K562 (cell line): ENCODE results near the gene TAX1BP1. TPM values are rescaled to one million over a fixed set of nuclear protein-coding genes. Genes with fewer than 3 reads are reported as not detected.

Source experiments
- CREB3L1 ChIP-seq: fragments of 450-650 bp; IDR thresholded peaks from 2 replicates; pipeline ENCODE4 v1.6.1; 2014; ENCODE audit warnings: low read depth, mild to moderate bottlenecking, moderate library complexity, borderline replicate concordance
- FOXM1 ChIP-seq, 2 experiments: fragments of 450-650 bp in 1 of 2; sonication (generic) in 1 of 2; formaldehyde crosslinking in 1 of 2; IDR thresholded peaks; 2 replicates each; pipeline versions ENCODE4 v1.6.1 to v1.9.0; 2017 to 2022; ENCODE audit warnings: low read depth in 2 of 2, mild to moderate bottlenecking in 2 of 2, missing genetic modification reagents in 1 of 2, moderate library complexity in 1 of 2
- HMBOX1 ChIP-seq: sonication (generic); IDR thresholded peaks from 2 replicates; pipeline ENCODE4 v1.6.1; 2016
- L3MBTL2 ChIP-seq: fragments of 450-650 bp; IDR thresholded peaks from 2 replicates; pipeline ENCODE4 v1.6.1; 2016; ENCODE audit warnings: mild to moderate bottlenecking, moderate library complexity
- NBN ChIP-seq: fragments of 450-650 bp; IDR thresholded peaks from 2 replicates; pipeline ENCODE4 v1.6.1; 2016; ENCODE audit warnings: low read depth, mild to moderate bottlenecking
- NFE2 ChIP-seq: IDR thresholded peaks from 2 replicates; pipeline ENCODE4 v1.6.1; 2014; ENCODE audit warnings: antibody characterized with exemption, low read depth
- NFRKB ChIP-seq: fragments of 450-650 bp; IDR thresholded peaks from 2 replicates; pipeline ENCODE4 v1.6.1; 2016; ENCODE audit warnings: low read depth
- NR3C1 ChIP-seq: sonication (generic); formaldehyde crosslinking; IDR thresholded peaks from 2 replicates; pipeline ENCODE4 v1.8.1; 2022; ENCODE audit warnings: missing genetic modification reagents
- PYGO2 ChIP-seq: fragments of 450-650 bp; IDR thresholded peaks from 2 replicates; pipeline ENCODE4 v1.6.1; 2016; ENCODE audit warnings: mild to moderate bottlenecking, missing genetic modification characterization, moderate library complexity, missing compliant biosample characterization
- RFX7 ChIP-seq: fragments of 250-450 bp; sonication (Bioruptor Pico); IDR thresholded peaks from 2 replicates; pipeline ENCODE4 v1.5.1; 2021; ENCODE audit warnings: mild to moderate bottlenecking
- TAL1 ChIP-seq: fragments of 450-650 bp; IDR thresholded peaks from 2 replicates; pipeline ENCODE4 v1.6.1; 2016; ENCODE audit warnings: mild to moderate bottlenecking
- TBP ChIP-seq: optimal IDR thresholded peaks from 2 replicates; pipeline ENCODE3; 2011; ENCODE audit warnings: low read depth, low read length, improper control_type of control experiment
- THAP7 ChIP-seq: fragments of 250-450 bp; sonication (Bioruptor Pico); IDR thresholded peaks from 2 replicates; pipeline ENCODE4 v1.5.0; 2021
- ZKSCAN3 ChIP-seq: fragments of 250-450 bp; sonication (Bioruptor Pico); IDR thresholded peaks from 2 replicates; pipeline ENCODE4 v1.4.0; 2020
- ZNF3 ChIP-seq: fragments of 250-450 bp; sonication (Bioruptor Pico); IDR thresholded peaks from 2 replicates; pipeline ENCODE4 v1.5.0; 2021; ENCODE audit warnings: mild to moderate bottlenecking, moderate library complexity
- ZNF740 ChIP-seq, 3 experiments: fragments of 200-800 bp in 1 of 3; sonication (Bioruptor generic) in 1 of 3; sonication (generic) in 1 of 3; formaldehyde crosslinking in 1 of 3; IDR thresholded peaks; 2 replicates each; pipeline versions ENCODE4 v1.6.1 to v1.8.0; 2016 to 2022; ENCODE audit warnings: mild to moderate bottlenecking in 2 of 3, missing compliant biosample characterization in 2 of 3, missing genetic modification characterization in 2 of 3, missing genetic modification reagents in 1 of 3
- polyA plus RNA-seq, 8 experiments: library from polyadenylated mRNA; depleted of rRNA in 4 of 8; stranded (reverse) in 5 of 8; unstranded in 3 of 8; fragments of >200 nt; fragmentation: Nextera tagmentation in 2 of 8; fragmentation: Illumina TruSeq in 1 of 8; extraction: Ambion mirVana in 2 of 8; extraction: Trizol in 1 of 8; gene quantifications; 2 replicates each; pipeline versions ENCODE4 v1.2.1 to v1.2.3, GENCODE V29; 2011 to 2014; ENCODE audit warnings: inconsistent platforms in 1 of 8, missing spikeins in 1 of 8
- total RNA-seq, 7 experiments: library from RNA; depleted of rRNA in 6 of 7; stranded (reverse); fragments of >200 nt in 6 of 7; fragmentation: Illumina TruSeq in 2 of 7; extraction: Trizol in 2 of 7; gene quantifications; 2 replicates each; pipeline versions ENCODE4 v1.2.1 to v1.2.3, GENCODE V29; 2011 to 2021; ENCODE audit warnings: low replicate concordance in 1 of 7
- TF ChIP-seq, protein P1 (sequence below), 2 experiments: fragments of 450-650 bp in 1 of 2; IDR thresholded peaks; 2 replicates each; pipeline ENCODE4 v1.6.1; 2011 to 2017; ENCODE audit warnings: low read depth in 2 of 2, antibody characterized with exemption in 1 of 2, borderline replicate concordance in 1 of 2, low read length in 1 of 2, mild to moderate bottlenecking in 1 of 2, mixed read lengths in 1 of 2; ENCODE audit not compliant: control insufficient read depth in 1 of 2
- TF ChIP-seq, protein P2 (sequence below), 2 experiments: IDR thresholded peaks; 2 replicates each; pipeline ENCODE4 v1.6.1; 2011; ENCODE audit warnings: borderline replicate concordance in 1 of 2, control low read depth in 1 of 2, low read depth in 1 of 2, low read length in 1 of 2, mild to moderate bottlenecking in 1 of 2, mixed read lengths in 1 of 2, moderate library complexity in 1 of 2; ENCODE audit not compliant: insufficient read depth in 1 of 2, insufficient read length in 1 of 2, poor library complexity in 1 of 2, severe bottlenecking in 1 of 2; ENCODE audit errors: extremely low read depth in 1 of 2

TAX1BP1 gene
- total and polyA plus RNA-seq, 9 of the 15 experiments (the other 6 are each of a cell fraction or from before 2014, with no cell fraction given), result 49.0 to 119 (median 75.9) TPM

GRCh38 chr7:27739301-27739908 lies 557 bp upstream of the TAX1BP1 start (continued):
- TF ChIP-seq, protein P1, sequence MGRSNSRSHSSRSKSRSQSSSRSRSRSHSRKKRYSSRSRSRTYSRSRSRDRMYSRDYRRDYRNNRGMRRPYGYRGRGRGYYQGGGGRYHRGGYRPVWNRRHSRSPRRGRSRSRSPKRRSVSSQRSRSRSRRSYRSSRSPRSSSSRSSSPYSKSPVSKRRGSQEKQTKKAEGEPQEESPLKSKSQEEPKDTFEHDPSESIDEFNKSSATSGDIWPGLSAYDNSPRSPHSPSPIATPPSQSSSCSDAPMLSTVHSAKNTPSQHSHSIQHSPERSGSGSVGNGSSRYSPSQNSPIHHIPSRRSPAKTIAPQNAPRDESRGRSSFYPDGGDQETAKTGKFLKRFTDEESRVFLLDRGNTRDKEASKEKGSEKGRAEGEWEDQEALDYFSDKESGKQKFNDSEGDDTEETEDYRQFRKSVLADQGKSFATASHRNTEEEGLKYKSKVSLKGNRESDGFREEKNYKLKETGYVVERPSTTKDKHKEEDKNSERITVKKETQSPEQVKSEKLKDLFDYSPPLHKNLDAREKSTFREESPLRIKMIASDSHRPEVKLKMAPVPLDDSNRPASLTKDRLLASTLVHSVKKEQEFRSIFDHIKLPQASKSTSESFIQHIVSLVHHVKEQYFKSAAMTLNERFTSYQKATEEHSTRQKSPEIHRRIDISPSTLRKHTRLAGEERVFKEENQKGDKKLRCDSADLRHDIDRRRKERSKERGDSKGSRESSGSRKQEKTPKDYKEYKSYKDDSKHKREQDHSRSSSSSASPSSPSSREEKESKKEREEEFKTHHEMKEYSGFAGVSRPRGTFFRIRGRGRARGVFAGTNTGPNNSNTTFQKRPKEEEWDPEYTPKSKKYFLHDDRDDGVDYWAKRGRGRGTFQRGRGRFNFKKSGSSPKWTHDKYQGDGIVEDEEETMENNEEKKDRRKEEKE (IDR thresholded peaks at IDR 0.05; ENCODE audit: borderline replicate concordance in 1 of 2, control insufficient read depth in 1 of 2, low read depth in 2 of 2, low read length in 1 of 2), result 0 out of 4 replicates have a peak, but pooled peaks of 1 of the 2 experiments have one; percentile 24
- TF ChIP-seq HMBOX1 (peak; percentile 33), FOXM1 (IDR thresholded peaks at IDR 0.05; ENCODE audit: low read depth) (0 out of 2 replicates have a peak, but pooled peaks have one; percentile 7), FOXM1 (CRISPR knock-in tag; IDR thresholded peaks at IDR 0.05; ENCODE audit: low read depth) (no peak), ZNF3 (CRISPR knock-in tag) (no peak), ZKSCAN3 (CRISPR knock-in tag) (no peak), NBN (peak; percentile 9; the same call in 1 of the 2 replicates), TBP (peak; percentile 10), PYGO2 (tag) (no peak), ZNF740 (CRISPR knock-in tag; IDR thresholded peaks at IDR 0.05) (no peak), ZNF740 (tag; IDR thresholded peaks at IDR 0.05) (no peak), RFX7 (CRISPR knock-in tag) (no peak), THAP7 (CRISPR knock-in tag) (0 out of 2 replicates have a peak, but pooled peaks have one; percentile 29), NR3C1 (CRISPR knock-in tag) (no peak), TAL1 (no peak), NFRKB (0 out of 2 replicates have a peak, but pooled peaks have one; percentile 28), NFE2 (peak; percentile 50), CREB3L1 (0 out of 2 replicates have a peak, but pooled peaks have one; percentile 36), L3MBTL2 (no peak)
- TF ChIP-seq, protein P2, sequence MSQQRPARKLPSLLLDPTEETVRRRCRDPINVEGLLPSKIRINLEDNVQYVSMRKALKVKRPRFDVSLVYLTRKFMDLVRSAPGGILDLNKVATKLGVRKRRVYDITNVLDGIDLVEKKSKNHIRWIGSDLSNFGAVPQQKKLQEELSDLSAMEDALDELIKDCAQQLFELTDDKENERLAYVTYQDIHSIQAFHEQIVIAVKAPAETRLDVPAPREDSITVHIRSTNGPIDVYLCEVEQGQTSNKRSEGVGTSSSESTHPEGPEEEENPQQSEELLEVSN (IDR thresholded peaks at IDR 0.05; ENCODE audit: borderline replicate concordance in 1 of 2, extremely low read depth in 1 of 2, insufficient read depth in 1 of 2, insufficient read length in 1 of 2, low read depth in 1 of 2, low read length in 1 of 2, poor library complexity in 1 of 2, severe bottlenecking in 1 of 2), result no peak
